SK-N-SH (cell line): Measurements from ENCODE around the gene UTY. TPM values are rescaled to one million over a fixed set of nuclear protein-coding genes. Genes with fewer than 3 reads are reported as not detected.

Source experiments
- CTCF ChIA-PET: fragments of 300-600, 350-600 bp; formaldehyde crosslinking; extraction: SDS; loops from one replicate; lab custom pipeline; 2021; lab: Yijun Ruan, JAX
- POLR2A ChIA-PET: fragments of 350-600 bp; sonication (Branson Sonifier 250); formaldehyde crosslinking; extraction: SDS; loops from one replicate; lab custom pipeline; 2020; ENCODE audit warnings: antibody characterized with exemption, inconsistent platforms; lab: Yijun Ruan, JAX
- DNase-seq: peaks from one replicate; pipeline ENCODE4 v3.0.0; 2012
- H2AFZ ChIP-seq: fragments of 200-600 bp; sonication (generic); 2 replicates; pipeline ENCODE4 v1.8.1; 2016; ENCODE audit warnings: antibody characterized with exemption, mild to moderate bottlenecking, low read depth
- H3F3A ChIP-seq: fragments of 200-600 bp; sonication (generic); replicated peaks from 2 replicates; pipeline ENCODE3; 2016; ENCODE audit warnings: antibody characterized with exemption, mild to moderate bottlenecking; ENCODE audit not compliant: insufficient read depth
- H3K27ac ChIP-seq, 2 experiments: fragments of 200-500 bp in 1 of 2; fragments of 200-600 bp in 1 of 2; sonication (Bioruptor generic) in 1 of 2; sonication (generic), shearing (Covaris generic) in 1 of 2; 2 replicates each; pipeline versions ENCODE4 v1.5.1 to v1.6.1; 2014 to 2016; ENCODE audit warnings: low read depth in 2 of 2, inconsistent platforms in 1 of 2, low read length in 1 of 2, mild to moderate bottlenecking in 1 of 2, mixed read lengths in 1 of 2
- H3K27me3 ChIP-seq: fragments of 200-600 bp; sonication (generic), shearing (Covaris generic); 2 replicates; pipeline ENCODE4 v1.6.1; 2016; ENCODE audit warnings: mixed run types; ENCODE audit not compliant: insufficient read depth
- H3K36me3 ChIP-seq, 2 experiments: fragments of 200-500 bp in 1 of 2; fragments of 200-600 bp in 1 of 2; sonication (Bioruptor generic) in 1 of 2; sonication (generic) in 1 of 2; replicated peaks in 1 of 2; 2 replicates each; pipeline versions ENCODE3 to v1.5.1; 2014 to 2016; ENCODE audit warnings: low read length in 1 of 2, mild to moderate bottlenecking in 1 of 2; ENCODE audit not compliant: insufficient read depth in 2 of 2, control insufficient read depth in 1 of 2
- H3K4me1 ChIP-seq, 2 experiments: fragments of 200-500 bp in 1 of 2; fragments of 200-600 bp in 1 of 2; sonication (Bioruptor generic) in 1 of 2; sonication (generic), shearing (Covaris generic) in 1 of 2; 2 replicates each; pipeline versions ENCODE4 v1.5.1 to v1.6.1; 2014 to 2016; ENCODE audit warnings: low read depth in 1 of 2, low read length in 1 of 2, mixed run types in 1 of 2; ENCODE audit not compliant: insufficient read depth in 2 of 2, control insufficient read depth in 1 of 2
- H3K4me2 ChIP-seq: fragments of 200-600 bp; sonication (generic), shearing (Covaris generic); 2 replicates; pipeline ENCODE4 v1.6.1; 2017; ENCODE audit warnings: mixed run types
- H3K4me3 ChIP-seq, 2 experiments: fragments of 200-500 bp in 1 of 2; fragments of 200-600 bp in 1 of 2; sonication (Bioruptor generic) in 1 of 2; sonication (generic), shearing (Covaris generic) in 1 of 2; 2 replicates each; pipeline versions ENCODE4 v1.5.1 to v1.8.1; 2014 to 2016; ENCODE audit warnings: low read depth in 2 of 2, inconsistent platforms in 1 of 2, low read length in 1 of 2, mild to moderate bottlenecking in 1 of 2, mixed read lengths in 1 of 2, moderate library complexity in 1 of 2
- H3K79me2 ChIP-seq: fragments of 200-600 bp; sonication (generic); 2 replicates; pipeline ENCODE4 v1.8.1; 2017; ENCODE audit warnings: mild to moderate bottlenecking; ENCODE audit not compliant: insufficient read depth
- H3K9ac ChIP-seq: fragments of 200-600 bp; sonication (generic); 2 replicates; pipeline ENCODE4 v1.6.1; 2017; ENCODE audit warnings: mixed run types
- H3K9me2 ChIP-seq: fragments of 200-600 bp; sonication (generic); 2 replicates; pipeline ENCODE4 v1.6.1; 2017; ENCODE audit warnings: mixed run types
- H3K9me3 ChIP-seq: fragments of 200-600 bp; sonication (generic); 2 replicates; pipeline ENCODE4 v1.6.1; 2017; ENCODE audit warnings: mixed run types, mild to moderate bottlenecking, moderate library complexity
- H4K20me1 ChIP-seq: fragments of 200-600 bp; sonication (generic); 2 replicates; pipeline ENCODE4 v1.6.1; 2017; ENCODE audit warnings: mild to moderate bottlenecking, mixed run types; ENCODE audit not compliant: insufficient read depth
- CHD2 ChIP-seq: fragments of 150-350 bp; IDR thresholded peaks from 2 replicates; pipeline ENCODE4 v1.6.1; 2018; ENCODE audit warnings: low read length; ENCODE audit not compliant: partially characterized antibody
- ELF1 ChIP-seq: IDR thresholded peaks from 2 replicates; pipeline ENCODE4 v1.4.0; 2012
- EP300 ChIP-seq, 2 experiments: IDR thresholded peaks; 2 replicates each; pipeline versions ENCODE4 v1.4.0 to v1.6.1; 2012; ENCODE audit warnings: borderline replicate concordance in 1 of 2, low read depth in 1 of 2, low read length in 1 of 2
- EZH2phosphoT487 ChIP-seq: fragments of 200-600 bp; sonication (generic); IDR thresholded peaks from 2 replicates; pipeline ENCODE4 v1.6.1; 2017; ENCODE audit warnings: low read depth, mixed run types, mild to moderate bottlenecking, antibody characterized with exemption, moderate library complexity, borderline replicate concordance
- FOXM1 ChIP-seq: IDR thresholded peaks from 2 replicates; pipeline ENCODE4 v1.4.0; 2012; ENCODE audit warnings: low read depth, mild to moderate bottlenecking
- GATA2 ChIP-seq: sonication (generic); formaldehyde crosslinking; IDR thresholded peaks from 2 replicates; pipeline ENCODE4 v1.5.0; 2020; ENCODE audit warnings: mild to moderate bottlenecking, missing genetic modification reagents
- JUND ChIP-seq: IDR thresholded peaks from 2 replicates; pipeline ENCODE4 v1.4.0; 2012
- MAX ChIP-seq: IDR thresholded peaks from 2 replicates; pipeline ENCODE4 v1.4.0; 2012; ENCODE audit warnings: low read depth
- MEF2A ChIP-seq: IDR thresholded peaks from 2 replicates; pipeline ENCODE4 v1.4.0; 2012; ENCODE audit warnings: low read depth, borderline replicate concordance
- NRF1 ChIP-seq: IDR thresholded peaks from 2 replicates; pipeline ENCODE4 v1.6.1; 2012; ENCODE audit warnings: low read depth, mild to moderate bottlenecking, low read length
- POLR2AphosphoS5 ChIP-seq: IDR thresholded peaks from 2 replicates; pipeline ENCODE4 v1.6.1; 2012; ENCODE audit warnings: low read depth, low read length
- RAD21 ChIP-seq: IDR thresholded peaks from 2 replicates; pipeline ENCODE4 v1.6.1; 2012; ENCODE audit warnings: mild to moderate bottlenecking, low read length
- RXRA ChIP-seq: IDR thresholded peaks from 2 replicates; pipeline ENCODE4 v1.4.0; 2012; ENCODE audit warnings: low read depth, mild to moderate bottlenecking, borderline replicate concordance
- SIN3A ChIP-seq: IDR thresholded peaks from 2 replicates; pipeline ENCODE4 v1.6.1; 2012; ENCODE audit warnings: low read depth, mild to moderate bottlenecking, low read length, moderate library complexity, borderline replicate concordance
- TCF12 ChIP-seq: IDR thresholded peaks from 2 replicates; pipeline ENCODE4 v1.4.0; 2012
- TEAD4 ChIP-seq: IDR thresholded peaks from 2 replicates; pipeline ENCODE4 v1.4.0; 2012; ENCODE audit warnings: mild to moderate bottlenecking, borderline replicate concordance; ENCODE audit not compliant: insufficient read depth
- USF2 ChIP-seq: fragments of 150-350 bp; IDR thresholded peaks from 2 replicates; pipeline ENCODE4 v1.6.1; 2017; ENCODE audit warnings: antibody characterized with exemption, low read length, low read depth, borderline replicate concordance
- YY1 ChIP-seq: IDR thresholded peaks from 2 replicates; pipeline ENCODE4 v1.4.0; 2012; ENCODE audit warnings: low read depth, mild to moderate bottlenecking
- WGBS: methylation state at CpG from one replicate; pipeline ENCODE4 v1.1.6; 2017; ENCODE audit warnings: low lambda C conversion rate; 5-methylcytosine and 5-hydroxymethylcytosine counted together
- polyA plus RNA-seq, 3 experiments: library from polyadenylated mRNA; depleted of rRNA; stranded (reverse); fragments of >200 nt; gene quantifications; 2 replicates each; pipeline ENCODE4 v1.2.3, GENCODE V29; 2012
- TF ChIP-seq, protein P1 (sequence below): IDR thresholded peaks from 2 replicates; pipeline ENCODE4 v1.4.0; 2012; ENCODE audit warnings: low read depth, borderline replicate concordance
- TF ChIP-seq, protein P2 (sequence below): fragments of 200-600 bp; sonication (generic); IDR thresholded peaks from 2 replicates; pipeline ENCODE4 v1.6.1; 2017; ENCODE audit warnings: antibody characterized with exemption, mild to moderate bottlenecking, moderate library complexity

Gene UTY
- polyA plus RNA-seq, 1 of the 3 experiments (the other 2 are of a cell fraction) = not detected

DNA sequence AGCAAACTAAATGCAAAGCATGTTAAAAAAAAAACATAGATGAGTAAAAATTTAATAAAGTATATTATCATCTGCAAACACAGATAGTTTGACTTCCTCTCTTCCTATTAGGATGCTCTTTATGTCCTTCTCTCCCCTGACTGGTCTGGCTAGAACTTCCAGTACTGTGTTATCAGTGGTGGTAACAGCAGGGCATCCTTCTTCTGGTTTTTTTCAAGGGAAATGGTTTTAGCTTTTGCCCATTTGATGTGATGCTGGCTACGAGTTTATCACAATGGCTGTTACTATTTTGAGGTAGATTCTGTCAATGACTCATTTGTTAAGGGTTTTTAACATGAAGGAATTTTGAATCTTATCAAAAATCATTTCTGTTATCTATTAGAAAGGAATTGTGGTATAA is 34.3 kb downstream of the UTY start:
- POLR2A ChIA-PET = no interaction called here
- Histone ChIP-seq H3K4me3 (no peak overlapping the region), H3K79me2 (no peaks in the 10 kb centered on the region), H3K4me2 (no peak overlapping the region), H3F3A (no peaks in the 10 kb centered on the region), H2AFZ (no peak overlapping the region), H3K9me3 (no peaks in the 10 kb centered on the region), H3K27ac (no peak overlapping the region), H3K4me1 (no peaks in the 10 kb centered on the region), H3K36me3 (no peaks in the 10 kb centered on the region), H3K9me2 (no peaks in the 10 kb centered on the region), H4K20me1 (no peaks in the 10 kb centered on the region), H3K9ac (no peak overlapping the region), H3K27me3 (no peaks in the 10 kb centered on the region)
- WGBS = no CpG with 5 or more reads among the region's 1 CpG
- no peak for DNase-seq
- CTCF ChIA-PET = no interaction called here
- TF ChIP-seq FOXM1 = no peak
- no peak for TF ChIP-seq EP300 (IDR thresholded peaks at IDR 0.05; ENCODE audit: borderline replicate concordance in 1 of 2, low read depth in 1 of 2, low read length in 1 of 2)
- TF ChIP-seq, protein P1, sequence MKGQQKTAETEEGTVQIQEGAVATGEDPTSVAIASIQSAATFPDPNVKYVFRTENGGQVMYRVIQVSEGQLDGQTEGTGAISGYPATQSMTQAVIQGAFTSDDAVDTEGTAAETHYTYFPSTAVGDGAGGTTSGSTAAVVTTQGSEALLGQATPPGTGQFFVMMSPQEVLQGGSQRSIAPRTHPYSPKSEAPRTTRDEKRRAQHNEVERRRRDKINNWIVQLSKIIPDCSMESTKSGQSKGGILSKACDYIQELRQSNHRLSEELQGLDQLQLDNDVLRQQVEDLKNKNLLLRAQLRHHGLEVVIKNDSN = no peak
- TF ChIP-seq SIN3A = no peak
- TF ChIP-seq YY1 = no peak
- TF ChIP-seq RAD21 = no peak
- no peak for TF ChIP-seq MEF2A

DNA sequence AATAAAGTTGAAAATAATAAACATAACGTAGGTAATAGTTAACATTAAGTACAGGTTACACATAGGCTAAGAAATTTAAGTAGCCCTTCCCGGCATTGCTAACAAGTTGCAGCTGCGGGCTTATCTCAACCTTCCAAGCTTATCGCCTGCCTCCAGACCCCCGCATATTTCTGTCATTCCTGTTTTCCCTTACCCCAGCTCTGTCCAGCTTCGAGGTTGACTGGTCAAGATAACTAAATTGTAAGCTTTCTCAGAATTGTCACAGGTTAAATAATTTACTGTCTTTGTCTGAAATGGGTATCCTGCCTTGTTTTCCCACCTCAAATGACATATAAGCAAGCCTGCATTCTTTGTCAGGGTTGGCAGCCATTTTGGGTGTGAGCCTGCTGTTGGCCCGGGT is 36.7 kb downstream of the UTY start:
- DNase-seq = no peak
- WGBS = no CpG with 5 or more reads among the region's 7 CpGs
- no peaks in the 10 kb centered on the region for H3K79me2 ChIP-seq
- H4K20me1 ChIP-seq = no peaks in the 10 kb centered on the region
- H2AFZ ChIP-seq = no peak overlapping the region
- no peaks in the 10 kb centered on the region for H3F3A ChIP-seq
- H3K36me3 ChIP-seq = no peaks in the 10 kb centered on the region
- H3K4me2 ChIP-seq = no peak overlapping the region
- H3K9ac ChIP-seq = no peak overlapping the region
- H3K4me3 ChIP-seq = no peak overlapping the region
- TF ChIP-seq NRF1 (no peak), EZH2phosphoT487 (no peak), RXRA (no peak), TCF12 (no peak), FOXM1 (no peak), MAX (no peak), MEF2A (no peak), JUND (no peak), GATA2 (no peak), CHD2 (no peak), EP300 (IDR thresholded peaks at IDR 0.05; ENCODE audit: borderline replicate concordance in 1 of 2, low read depth in 1 of 2, low read length in 1 of 2) (no peak), POLR2AphosphoS5 (no peak), ELF1 (no peak), TEAD4 (no peak), USF2 (no peak), SIN3A (no peak)
- TF ChIP-seq, protein P2, sequence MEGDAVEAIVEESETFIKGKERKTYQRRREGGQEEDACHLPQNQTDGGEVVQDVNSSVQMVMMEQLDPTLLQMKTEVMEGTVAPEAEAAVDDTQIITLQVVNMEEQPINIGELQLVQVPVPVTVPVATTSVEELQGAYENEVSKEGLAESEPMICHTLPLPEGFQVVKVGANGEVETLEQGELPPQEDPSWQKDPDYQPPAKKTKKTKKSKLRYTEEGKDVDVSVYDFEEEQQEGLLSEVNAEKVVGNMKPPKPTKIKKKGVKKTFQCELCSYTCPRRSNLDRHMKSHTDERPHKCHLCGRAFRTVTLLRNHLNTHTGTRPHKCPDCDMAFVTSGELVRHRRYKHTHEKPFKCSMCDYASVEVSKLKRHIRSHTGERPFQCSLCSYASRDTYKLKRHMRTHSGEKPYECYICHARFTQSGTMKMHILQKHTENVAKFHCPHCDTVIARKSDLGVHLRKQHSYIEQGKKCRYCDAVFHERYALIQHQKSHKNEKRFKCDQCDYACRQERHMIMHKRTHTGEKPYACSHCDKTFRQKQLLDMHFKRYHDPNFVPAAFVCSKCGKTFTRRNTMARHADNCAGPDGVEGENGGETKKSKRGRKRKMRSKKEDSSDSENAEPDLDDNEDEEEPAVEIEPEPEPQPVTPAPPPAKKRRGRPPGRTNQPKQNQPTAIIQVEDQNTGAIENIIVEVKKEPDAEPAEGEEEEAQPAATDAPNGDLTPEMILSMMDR = no peak
- H3K27ac ChIP-seq = no peak overlapping the region
- ChIA-PET POLR2A (no interaction called here), CTCF (no interaction called here)
- no peaks in the 10 kb centered on the region for H3K4me1 ChIP-seq
- no peaks in the 10 kb centered on the region for H3K27me3 ChIP-seq
- no peaks in the 10 kb centered on the region for H3K9me2 ChIP-seq
- H3K9me3 ChIP-seq = no peaks in the 10 kb centered on the region
